Measurements from ENCODE around the gene KMT5B. TPM values are rescaled to one million over a fixed set of nuclear protein-coding genes. Genes with fewer than 3 reads are reported as not detected.

The KMT5B gene
- total and polyA plus RNA-seq, 10 of the 15 experiments (the other 5 are each of a cell fraction or from before 2014, with no cell fraction given) = 4.7 to 21.8 (median 18.0) TPM

DNA sequence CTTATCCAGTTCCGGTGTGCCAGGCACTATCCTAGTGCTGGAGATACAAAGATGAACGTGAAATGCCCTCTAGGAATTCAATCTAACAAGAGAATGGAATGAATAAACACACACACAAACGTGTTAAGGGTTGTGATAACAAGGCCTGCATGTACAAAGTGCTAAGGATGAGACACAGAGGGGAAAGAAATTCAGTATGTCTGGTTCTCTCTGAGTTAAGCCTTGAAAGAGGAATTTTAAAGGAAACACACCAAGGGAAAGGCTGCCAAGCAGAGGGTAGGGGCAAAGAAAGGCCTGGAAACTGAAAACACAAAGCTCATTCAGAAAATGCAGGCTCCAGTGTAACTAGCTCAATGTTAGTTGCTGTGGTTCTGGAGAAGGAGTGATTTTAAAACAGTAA is 96.1 kb downstream of the KMT5B start:
- 100% methylated on average over 3 of the region's 3 CpGs for WGBS (ENCODE audit: insufficient coverage, insufficient replicate concordance, low lambda C conversion rate, missing lambda C conversion rate)
- CTCF ChIA-PET = interaction anchor here (0.6 to 1.9 kb wide), 6 partner anchors 15 to 92 kb away, joined by 3 to 8 read pairs (median 4); no protein-coding TSS in a partner anchor

More for the DNA sequence above, 96.1 kb downstream of the KMT5B start:
- DNase-seq (ENCODE audit: low read depth, low spot score) = no peak
- no peak overlapping the region for H2AFZ ChIP-seq (ENCODE audit: control insufficient read depth, low read depth, low read length)
- H4K20me1 ChIP-seq (ENCODE audit: control insufficient read depth, insufficient read depth) = no peaks in the 10 kb centered on the region
- H3K9me3 ChIP-seq (replicated peaks; ENCODE audit: control insufficient read depth, insufficient read depth, low read length) = no peaks in the 10 kb centered on the region
- peak overlapping the region; percentile 2; the same call in 1 of the 2 replicates for H3K4me2 ChIP-seq (ENCODE audit: control insufficient read depth, insufficient read depth)
- H3K27ac ChIP-seq (ENCODE audit: control insufficient read depth, insufficient read depth) = no peak overlapping the region
- TF ChIP-seq, protein P1, sequence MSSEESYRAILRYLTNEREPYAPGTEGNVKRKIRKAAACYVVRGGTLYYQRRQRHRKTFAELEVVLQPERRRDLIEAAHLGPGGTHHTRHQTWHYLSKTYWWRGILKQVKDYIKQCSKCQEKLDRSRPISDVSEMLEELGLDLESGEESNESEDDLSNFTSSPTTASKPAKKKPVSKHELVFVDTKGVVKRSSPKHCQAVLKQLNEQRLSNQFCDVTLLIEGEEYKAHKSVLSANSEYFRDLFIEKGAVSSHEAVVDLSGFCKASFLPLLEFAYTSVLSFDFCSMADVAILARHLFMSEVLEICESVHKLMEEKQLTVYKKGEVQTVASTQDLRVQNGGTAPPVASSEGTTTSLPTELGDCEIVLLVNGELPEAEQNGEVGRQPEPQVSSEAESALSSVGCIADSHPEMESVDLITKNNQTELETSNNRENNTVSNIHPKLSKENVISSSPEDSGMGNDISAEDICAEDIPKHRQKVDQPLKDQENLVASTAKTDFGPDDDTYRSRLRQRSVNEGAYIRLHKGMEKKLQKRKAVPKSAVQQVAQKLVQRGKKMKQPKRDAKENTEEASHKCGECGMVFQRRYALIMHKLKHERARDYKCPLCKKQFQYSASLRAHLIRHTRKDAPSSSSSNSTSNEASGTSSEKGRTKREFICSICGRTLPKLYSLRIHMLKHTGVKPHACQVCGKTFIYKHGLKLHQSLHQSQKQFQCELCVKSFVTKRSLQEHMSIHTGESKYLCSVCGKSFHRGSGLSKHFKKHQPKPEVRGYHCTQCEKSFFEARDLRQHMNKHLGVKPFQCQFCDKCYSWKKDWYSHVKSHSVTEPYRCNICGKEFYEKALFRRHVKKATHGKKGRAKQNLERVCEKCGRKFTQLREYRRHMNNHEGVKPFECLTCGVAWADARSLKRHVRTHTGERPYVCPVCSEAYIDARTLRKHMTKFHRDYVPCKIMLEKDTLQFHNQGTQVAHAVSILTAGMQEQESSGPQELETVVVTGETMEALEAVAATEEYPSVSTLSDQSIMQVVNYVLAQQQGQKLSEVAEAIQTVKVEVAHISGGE (CRISPR knock-in tag; IDR thresholded peaks at IDR 0.05) = no peak
- TF ChIP-seq TBL1XR1 (IDR thresholded peaks at IDR 0.05; ENCODE audit: low read depth, low read length) = no peak
- TF ChIP-seq, protein P2, sequence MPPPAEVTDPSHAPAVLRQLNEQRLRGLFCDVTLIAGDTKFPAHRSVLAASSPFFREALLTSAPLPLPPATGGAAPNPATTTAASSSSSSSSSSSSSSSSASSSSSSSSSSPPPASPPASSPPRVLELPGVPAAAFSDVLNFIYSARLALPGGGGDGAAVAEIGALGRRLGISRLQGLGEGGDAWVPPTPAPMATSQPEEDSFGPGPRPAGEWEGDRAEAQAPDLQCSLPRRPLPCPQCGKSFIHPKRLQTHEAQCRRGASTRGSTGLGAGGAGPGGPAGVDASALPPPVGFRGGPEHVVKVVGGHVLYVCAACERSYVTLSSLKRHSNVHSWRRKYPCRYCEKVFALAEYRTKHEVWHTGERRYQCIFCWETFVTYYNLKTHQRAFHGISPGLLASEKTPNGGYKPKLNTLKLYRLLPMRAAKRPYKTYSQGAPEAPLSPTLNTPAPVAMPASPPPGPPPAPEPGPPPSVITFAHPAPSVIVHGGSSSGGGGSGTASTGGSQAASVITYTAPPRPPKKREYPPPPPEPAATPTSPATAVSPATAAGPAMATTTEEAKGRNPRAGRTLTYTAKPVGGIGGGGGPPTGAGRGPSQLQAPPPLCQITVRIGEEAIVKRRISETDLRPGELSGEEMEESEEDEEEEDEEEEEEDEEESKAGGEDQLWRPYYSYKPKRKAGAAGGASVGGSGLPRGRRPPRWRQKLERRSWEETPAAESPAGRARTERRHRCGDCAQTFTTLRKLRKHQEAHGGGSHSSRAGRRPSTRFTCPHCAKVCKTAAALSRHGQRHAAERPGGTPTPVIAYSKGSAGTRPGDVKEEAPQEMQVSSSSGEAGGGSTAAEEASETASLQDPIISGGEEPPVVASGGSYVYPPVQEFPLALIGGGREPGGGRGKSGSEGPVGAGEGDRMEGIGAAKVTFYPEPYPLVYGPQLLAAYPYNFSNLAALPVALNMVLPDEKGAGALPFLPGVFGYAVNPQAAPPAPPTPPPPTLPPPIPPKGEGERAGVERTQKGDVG (CRISPR knock-in tag; IDR thresholded peaks at IDR 0.05) = no peak
- no peak for TF ChIP-seq FOXK2 (IDR thresholded peaks at IDR 0.05)
- TF ChIP-seq NR2C1 (IDR thresholded peaks at IDR 0.05) = no peak
- TF ChIP-seq, protein P3, sequence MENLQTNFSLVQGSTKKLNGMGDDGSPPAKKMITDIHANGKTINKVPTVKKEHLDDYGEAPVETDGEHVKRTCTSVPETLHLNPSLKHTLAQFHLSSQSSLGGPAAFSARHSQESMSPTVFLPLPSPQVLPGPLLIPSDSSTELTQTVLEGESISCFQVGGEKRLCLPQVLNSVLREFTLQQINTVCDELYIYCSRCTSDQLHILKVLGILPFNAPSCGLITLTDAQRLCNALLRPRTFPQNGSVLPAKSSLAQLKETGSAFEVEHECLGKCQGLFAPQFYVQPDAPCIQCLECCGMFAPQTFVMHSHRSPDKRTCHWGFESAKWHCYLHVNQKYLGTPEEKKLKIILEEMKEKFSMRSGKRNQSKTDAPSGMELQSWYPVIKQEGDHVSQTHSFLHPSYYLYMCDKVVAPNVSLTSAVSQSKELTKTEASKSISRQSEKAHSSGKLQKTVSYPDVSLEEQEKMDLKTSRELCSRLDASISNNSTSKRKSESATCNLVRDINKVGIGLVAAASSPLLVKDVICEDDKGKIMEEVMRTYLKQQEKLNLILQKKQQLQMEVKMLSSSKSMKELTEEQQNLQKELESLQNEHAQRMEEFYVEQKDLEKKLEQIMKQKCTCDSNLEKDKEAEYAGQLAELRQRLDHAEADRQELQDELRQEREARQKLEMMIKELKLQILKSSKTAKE (IDR thresholded peaks at IDR 0.05; ENCODE audit: low read depth, poor library complexity, severe bottlenecking) = no peak
- no peak for TF ChIP-seq TCF7 (IDR thresholded peaks at IDR 0.05; ENCODE audit: borderline replicate concordance)
- TF ChIP-seq DPF2 (IDR thresholded peaks at IDR 0.05) = no peak
- TF ChIP-seq NFXL1 (IDR thresholded peaks at IDR 0.05; ENCODE audit: borderline replicate concordance) = no peak
- TF ChIP-seq SUZ12 (IDR thresholded peaks at IDR 0.05; ENCODE audit: unreplicated experiment) = no peak
- peaks cover 9% of the 10 kb centered on the region for H3K4me1 ChIP-seq (ENCODE audit: control insufficient read depth, insufficient read depth, low read length)
- no peaks in the 10 kb centered on the region for H3K27me3 ChIP-seq (replicated peaks in 1 of 2; ENCODE audit: control insufficient read depth in 2 of 2, insufficient read depth in 2 of 2, low read length in 1 of 2)
- ChIA-PET POLR2A (interaction anchor here (0.9 to 5.0 kb wide), 5 partner anchors 11 to 78 kb away, joined by 3 to 34 read pairs (median 6); partner anchors contain the start of gene TCIRG1), RAD21 (ENCODE audit: unreplicated experiment) (interaction anchor here (0.8 to 4.2 kb wide), 5 partner anchors 18 to 92 kb away, joined by 3 to 28 read pairs (median 3); partner anchors contain the start of gene TCIRG1), SMC1A (ENCODE audit: uncharacterized antibody, unreplicated experiment) (interaction anchor here (0.7 to 4.0 kb wide), 10 partner anchors 8 to 98 kb away, joined by 3 to 40 read pairs (median 3); no protein-coding TSS in a partner anchor)
- H3K36me3 ChIP-seq (ENCODE audit: control insufficient read depth in 2 of 2, insufficient read depth in 2 of 2, low read length in 1 of 2) = peaks cover 0 to 5% of the 10 kb centered on the region in 2 experiments; a peak in 2 of 4 replicates
- intact Hi-C loops (cut with micrococcal nuclease; ENCODE audit: unreplicated experiment) = loop anchor here (5.0 kb wide), 1 partner anchor 85 kb away; the partner anchor contains the start of gene NDUFS8
- no TSS peak for BruUV-seq (replicated peaks)
- no peak for ATAC-seq
- H3K9ac ChIP-seq (ENCODE audit: control insufficient read depth, insufficient read depth, low read length) = peak overlapping the region; percentile 20; the same call in 1 of the 2 replicates
- no peak for FAIRE-seq
- peaks cover 69% of the 10 kb centered on the region for H3K79me2 ChIP-seq (ENCODE audit: control insufficient read depth, insufficient read depth, low read length)
- H3K4me3 ChIP-seq = peak overlapping the region; percentile 10; the same call in 1 of the 2 replicates
- in situ Hi-C loops (cut with MboI) = no loop called here
